Measurements from ENCODE around the gene UBAC2.

The UBAC2 gene

GRCh38 chr13:99421271-99421670 is 220.6 kb downstream of the UBAC2 start:
- Histone ChIP-seq H3K9me2 (ENCODE audit: low read depth, low read length) (no peaks in the 10 kb centered on the region), H3K36me3 (ENCODE audit: insufficient read depth, low read length) (no peaks in the 10 kb centered on the region), H3K4me3 (ENCODE audit: low read depth, low read length, poor library complexity, severe bottlenecking) (no peak overlapping the region), H3K79me2 (ENCODE audit: insufficient read depth, low read length) (no peaks in the 10 kb centered on the region), H3F3A (ENCODE audit: insufficient read depth, low read length) (no peaks in the 10 kb centered on the region), H3K9ac (ENCODE audit: low read length) (no peak overlapping the region), H2AFZ (ENCODE audit: low read length) (no peak overlapping the region), H3K27me3 (ENCODE audit: insufficient read depth, low read length) (peaks cover 22% of the 10 kb centered on the region), H3K27ac (ENCODE audit: low read depth, low read length, poor library complexity, severe bottlenecking) (no peak overlapping the region), H3K9me3 (ENCODE audit: low read length) (no peaks in the 10 kb centered on the region), H3K4me2 (ENCODE audit: low read length) (no peak overlapping the region), H3K4me1 (ENCODE audit: insufficient read depth, low read length, severe bottlenecking) (peaks cover 26% of the 10 kb centered on the region), H4K20me1 (ENCODE audit: insufficient read depth, low read length) (no peaks in the 10 kb centered on the region)
- TF ChIP-seq CTCF (IDR thresholded peaks at IDR 0.05; ENCODE audit: low read length): no peak
- TF ChIP-seq EZH2 (IDR thresholded peaks at IDR 0.05; ENCODE audit: borderline replicate concordance, low read length): no peak

DNA sequence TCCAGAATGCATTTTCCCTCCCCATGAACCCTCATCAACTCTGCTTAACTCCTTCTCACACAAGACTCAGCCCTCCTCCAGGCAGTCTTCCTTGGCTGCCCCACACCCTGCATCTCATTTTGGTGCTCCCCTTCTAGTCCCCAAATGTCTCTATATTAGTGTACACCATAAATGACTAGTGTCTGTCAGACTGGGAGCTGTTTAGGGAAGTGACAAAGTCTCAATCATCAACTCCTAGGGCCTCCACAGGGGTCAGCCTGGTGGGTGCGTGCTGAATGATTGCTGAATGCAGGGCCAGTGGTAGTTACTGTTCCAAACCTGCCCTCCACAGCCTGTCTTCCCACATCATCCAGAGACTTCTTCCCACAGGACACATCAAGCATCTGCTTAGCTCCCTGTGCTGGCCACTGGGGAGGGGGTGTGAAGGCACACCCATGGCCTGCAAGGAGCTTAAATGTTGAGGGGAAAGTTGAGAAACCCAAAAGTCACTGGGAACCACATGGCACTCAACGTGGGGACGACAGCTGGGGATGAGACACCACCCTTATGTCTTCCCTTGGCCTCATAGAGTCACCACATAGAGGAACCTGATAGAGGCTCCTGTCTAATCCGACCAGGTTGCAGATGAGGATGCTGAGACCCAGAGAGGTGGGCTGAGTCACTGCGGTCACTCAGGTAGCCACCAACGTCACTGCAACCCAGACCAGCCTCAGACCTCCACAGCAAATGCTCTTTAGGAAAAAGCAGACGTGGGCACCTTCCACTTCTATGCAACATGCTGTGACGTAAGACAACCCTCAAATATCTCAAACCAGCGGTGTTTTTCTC is 221.3 kb downstream of the UBAC2 start:
- H3K79me2 ChIP-seq (ENCODE audit: insufficient read depth, low read length): no peaks in the 10 kb centered on the region
- H3K4me3 ChIP-seq (ENCODE audit: low read depth, low read length, poor library complexity, severe bottlenecking): no peak overlapping the region
- no peak overlapping the region for H3K27ac ChIP-seq (ENCODE audit: low read depth, low read length, poor library complexity, severe bottlenecking)
- H3K27me3 ChIP-seq (ENCODE audit: insufficient read depth, low read length): peaks cover 22% of the 10 kb centered on the region
- H2AFZ ChIP-seq (ENCODE audit: low read length): no peak overlapping the region
- H3K36me3 ChIP-seq (ENCODE audit: insufficient read depth, low read length): no peaks in the 10 kb centered on the region
- H3F3A ChIP-seq (ENCODE audit: insufficient read depth, low read length): no peaks in the 10 kb centered on the region
- H3K9me3 ChIP-seq (ENCODE audit: low read length): no peaks in the 10 kb centered on the region
- no peaks in the 10 kb centered on the region for H3K9me2 ChIP-seq (ENCODE audit: low read depth, low read length)
- no peak overlapping the region for H3K9ac ChIP-seq (ENCODE audit: low read length)
- H4K20me1 ChIP-seq (ENCODE audit: insufficient read depth, low read length): no peaks in the 10 kb centered on the region
- no peak overlapping the region for H3K4me2 ChIP-seq (ENCODE audit: low read length)
- H3K4me1 ChIP-seq (ENCODE audit: insufficient read depth, low read length, severe bottlenecking): peaks cover 27% of the 10 kb centered on the region
- no peak for TF ChIP-seq EZH2 (IDR thresholded peaks at IDR 0.05; ENCODE audit: borderline replicate concordance, low read length)
- TF ChIP-seq CTCF (IDR thresholded peaks at IDR 0.05; ENCODE audit: low read length): no peak

- H3K79me2 ChIP-seq (ENCODE audit: insufficient read depth, low read length): no peaks in the 10 kb centered on the region
- peaks cover 27% of the 10 kb centered on the region for H3K4me1 ChIP-seq (ENCODE audit: insufficient read depth, low read length, severe bottlenecking)
- H3K27me3 ChIP-seq (ENCODE audit: insufficient read depth, low read length): peaks cover 27% of the 10 kb centered on the region
- TF ChIP-seq EZH2 (IDR thresholded peaks at IDR 0.05; ENCODE audit: borderline replicate concordance, low read length): no peak
- no peak for TF ChIP-seq CTCF (IDR thresholded peaks at IDR 0.05; ENCODE audit: low read length)
- no peaks in the 10 kb centered on the region for H3F3A ChIP-seq (ENCODE audit: insufficient read depth, low read length)
- no peaks in the 10 kb centered on the region for H3K9me3 ChIP-seq (ENCODE audit: low read length)
- H3K9me2 ChIP-seq (ENCODE audit: low read depth, low read length): no peaks in the 10 kb centered on the region
- no peak overlapping the region for H3K4me3 ChIP-seq (ENCODE audit: low read depth, low read length, poor library complexity, severe bottlenecking)
- H4K20me1 ChIP-seq (ENCODE audit: insufficient read depth, low read length): no peaks in the 10 kb centered on the region
- no peaks in the 10 kb centered on the region for H3K36me3 ChIP-seq (ENCODE audit: insufficient read depth, low read length)
- no peak overlapping the region for H3K27ac ChIP-seq (ENCODE audit: low read depth, low read length, poor library complexity, severe bottlenecking)
- no peak overlapping the region for H3K9ac ChIP-seq (ENCODE audit: low read length)
- H2AFZ ChIP-seq (ENCODE audit: low read length): no peak overlapping the region
- H3K4me2 ChIP-seq (ENCODE audit: low read length): no peak overlapping the region
These were observed 222.0 kb downstream of the UBAC2 start for GRCh38 chr13:99422586-99423220.

Measured in OCI-LY1 (cell line).